ENCODE data around the gene ATXN7L2.
"Not testable (repeated sequence)": the region's sequence is repeated elsewhere in the genome, so short reads cannot be mapped to it uniquely, and the experiment has no call there.

The ATXN7L2 gene

GRCh38 chr1:109457819-109458218 is 25.9 kb upstream of the ATXN7L2 start:
- Histone ChIP-seq H3K27me3 (ENCODE audit: control insufficient read depth, insufficient read depth, low read length) (no peaks in the 10 kb centered on the region), H3K4me3 (ENCODE audit: low read length) (no peak overlapping the region), H3K9me3 (ENCODE audit: control insufficient read depth, insufficient read depth, low read length) (no peaks in the 10 kb centered on the region), H3K27ac (ENCODE audit: low read length) (no peak overlapping the region), H3K4me1 (ENCODE audit: control insufficient read depth, insufficient read depth, low read length) (no peaks in the 10 kb centered on the region), H3K36me3 (ENCODE audit: control insufficient read depth, insufficient read depth, low read length) (no peaks in the 10 kb centered on the region)
- DNase-seq (ENCODE audit: low read depth, low spot score), result no peak
- no CpG with 5 or more reads among the region's 4 CpGs for WGBS (ENCODE audit: insufficient coverage, insufficient read length)

GRCh38 chr1:109466125-109466451 is 17.6 kb upstream of the ATXN7L2 start:
- H3K4me1 ChIP-seq (ENCODE audit: control insufficient read depth, insufficient read depth, low read length), result no peaks in the 10 kb centered on the region
- peak overlapping the region; percentile 70; the same call in 1 of the 2 replicates for H3K4me3 ChIP-seq (ENCODE audit: low read length)
- DNase-seq (ENCODE audit: low read depth, low spot score), result no peak
- no CpG with 5 or more reads among the region's 24 CpGs for WGBS (ENCODE audit: insufficient coverage, insufficient read length)
- H3K9me3 ChIP-seq (ENCODE audit: control insufficient read depth, insufficient read depth, low read length), result no peaks in the 10 kb centered on the region
- no peak overlapping the region for H3K27ac ChIP-seq (ENCODE audit: low read length)
- peaks cover 13% of the 10 kb centered on the region; the same call in 1 of the 2 replicates for H3K27me3 ChIP-seq (ENCODE audit: control insufficient read depth, insufficient read depth, low read length)
- no peaks in the 10 kb centered on the region for H3K36me3 ChIP-seq (ENCODE audit: control insufficient read depth, insufficient read depth, low read length)

- DNase-seq (ENCODE audit: low read depth, low spot score), result no peak
- no peaks in the 10 kb centered on the region for H3K9me3 ChIP-seq (ENCODE audit: control insufficient read depth, insufficient read depth, low read length)
- no CpG with 5 or more reads among the region's 88 CpGs for WGBS (ENCODE audit: insufficient coverage, insufficient read length)
- H3K4me1 ChIP-seq (ENCODE audit: control insufficient read depth, insufficient read depth, low read length), result no peaks in the 10 kb centered on the region
- H3K36me3 ChIP-seq (ENCODE audit: control insufficient read depth, insufficient read depth, low read length), result no peaks in the 10 kb centered on the region
- no peak within 1 kb of the TSS for H3K27ac ChIP-seq (ENCODE audit: low read length)
- peaks cover 13% of the 10 kb centered on the region; the same call in 1 of the 2 replicates for H3K27me3 ChIP-seq (ENCODE audit: control insufficient read depth, insufficient read depth, low read length)
- peak within 1 kb of the TSS; percentile 70; the same call in 1 of the 2 replicates for H3K4me3 ChIP-seq (ENCODE audit: low read length)
Observed at GRCh38 chr1:109466452-109467300, 17.0 kb upstream of the ATXN7L2 start, which contains the start of gene SYPL2. Gene SYPL2, plus strand, starts transcription at chr1:109466546. Its CDS starts 298 bp downstream, at chr1:109466844.

GRCh38 chr1:109467301-109467777 is 16.4 kb upstream of the ATXN7L2 start:
- Histone ChIP-seq H3K36me3 (ENCODE audit: control insufficient read depth, insufficient read depth, low read length) (no peaks in the 10 kb centered on the region), H3K27me3 (ENCODE audit: control insufficient read depth, insufficient read depth, low read length) (peaks cover 13% of the 10 kb centered on the region; the same call in 1 of the 2 replicates), H3K4me1 (ENCODE audit: control insufficient read depth, insufficient read depth, low read length) (no peaks in the 10 kb centered on the region), H3K9me3 (ENCODE audit: control insufficient read depth, insufficient read depth, low read length) (no peaks in the 10 kb centered on the region), H3K27ac (ENCODE audit: low read length) (no peak overlapping the region), H3K4me3 (ENCODE audit: low read length) (peak overlapping the region; percentile 70; the same call in 1 of the 2 replicates)
- 86% methylated on average over 1 of the region's 23 CpGs for WGBS (ENCODE audit: insufficient coverage, insufficient read length)
- DNase-seq (ENCODE audit: low read depth, low spot score), result no peak

GRCh38 chr1:109468061-109468460 is 15.6 kb upstream of the ATXN7L2 start:
- Histone ChIP-seq H3K9me3 (ENCODE audit: control insufficient read depth, insufficient read depth, low read length) (no peaks in the 10 kb centered on the region), H3K27ac (ENCODE audit: low read length) (no peak overlapping the region), H3K4me3 (ENCODE audit: low read length) (no peak overlapping the region), H3K27me3 (ENCODE audit: control insufficient read depth, insufficient read depth, low read length) (peaks cover 13% of the 10 kb centered on the region; the same call in 1 of the 2 replicates), H3K4me1 (ENCODE audit: control insufficient read depth, insufficient read depth, low read length) (no peaks in the 10 kb centered on the region), H3K36me3 (ENCODE audit: control insufficient read depth, insufficient read depth, low read length) (no peaks in the 10 kb centered on the region)
- no peak for DNase-seq (ENCODE audit: low read depth, low spot score)
- no CpG with 5 or more reads among the region's 1 CpG for WGBS (ENCODE audit: insufficient coverage, insufficient read length)

- H3K36me3 ChIP-seq (ENCODE audit: control insufficient read depth, insufficient read depth, low read length), result no peaks in the 10 kb centered on the region
- DNase-seq (ENCODE audit: low read depth, low spot score), result no peak
- peaks cover 13% of the 10 kb centered on the region; the same call in 1 of the 2 replicates for H3K27me3 ChIP-seq (ENCODE audit: control insufficient read depth, insufficient read depth, low read length)
- no peak overlapping the region for H3K4me3 ChIP-seq (ENCODE audit: low read length)
- no CpG with 5 or more reads among the region's 2 CpGs for WGBS (ENCODE audit: insufficient coverage, insufficient read length)
- H3K9me3 ChIP-seq (ENCODE audit: control insufficient read depth, insufficient read depth, low read length), result no peaks in the 10 kb centered on the region
- H3K4me1 ChIP-seq (ENCODE audit: control insufficient read depth, insufficient read depth, low read length), result no peaks in the 10 kb centered on the region; the same call in 1 of the 2 replicates
- H3K27ac ChIP-seq (ENCODE audit: low read length), result no peak overlapping the region
Observed at GRCh38 chr1:109468903-109469302, 14.8 kb upstream of the ATXN7L2 start.

GRCh38 chr1:109470245-109470644 is 13.5 kb upstream of the ATXN7L2 start:
- no peak for DNase-seq (ENCODE audit: low read depth, low spot score)
- no peak overlapping the region for H3K27ac ChIP-seq (ENCODE audit: low read length)
- no peaks in the 10 kb centered on the region for H3K9me3 ChIP-seq (ENCODE audit: control insufficient read depth, insufficient read depth, low read length)
- H3K4me1 ChIP-seq (ENCODE audit: control insufficient read depth, insufficient read depth, low read length), result no peaks in the 10 kb centered on the region; the same call in 1 of the 2 replicates
- no CpG with 5 or more reads among the region's 6 CpGs for WGBS (ENCODE audit: insufficient coverage, insufficient read length)
- H3K36me3 ChIP-seq (ENCODE audit: control insufficient read depth, insufficient read depth, low read length), result no peaks in the 10 kb centered on the region
- peaks cover 11% of the 10 kb centered on the region; the same call in 1 of the 2 replicates for H3K27me3 ChIP-seq (ENCODE audit: control insufficient read depth, insufficient read depth, low read length)
- no peak overlapping the region for H3K4me3 ChIP-seq (ENCODE audit: low read length)

GRCh38 chr1:109472779-109473178 is 10.9 kb upstream of the ATXN7L2 start:
- Histone ChIP-seq H3K4me3 (ENCODE audit: low read length) (no peak overlapping the region), H3K27ac (ENCODE audit: low read length) (no peak overlapping the region), H3K27me3 (ENCODE audit: control insufficient read depth, insufficient read depth, low read length) (peaks cover under 1% of the 10 kb centered on the region; the same call in 1 of the 2 replicates), H3K9me3 (ENCODE audit: control insufficient read depth, insufficient read depth, low read length) (no peaks in the 10 kb centered on the region), H3K4me1 (ENCODE audit: control insufficient read depth, insufficient read depth, low read length) (no peaks in the 10 kb centered on the region; the same call in 1 of the 2 replicates), H3K36me3 (ENCODE audit: control insufficient read depth, insufficient read depth, low read length) (no peaks in the 10 kb centered on the region)
- no peak for DNase-seq (ENCODE audit: low read depth, low spot score)
- no CpG with 5 or more reads among the region's 3 CpGs for WGBS (ENCODE audit: insufficient coverage, insufficient read length)

GRCh38 chr1:109473284-109474057 is 10.2 kb upstream of the ATXN7L2 start:
- not testable (repeated sequence) for H3K27me3 ChIP-seq (ENCODE audit: control insufficient read depth, insufficient read depth, low read length); H3K36me3 ChIP-seq (ENCODE audit: control insufficient read depth, insufficient read depth, low read length); H3K4me1 ChIP-seq (ENCODE audit: control insufficient read depth, insufficient read depth, low read length); DNase-seq (ENCODE audit: low read depth, low spot score); H3K27ac ChIP-seq (ENCODE audit: low read length); H3K4me3 ChIP-seq (ENCODE audit: low read length); H3K9me3 ChIP-seq (ENCODE audit: control insufficient read depth, insufficient read depth, low read length)
- no CpG with 5 or more reads among the region's 12 CpGs for WGBS (ENCODE audit: insufficient coverage, insufficient read length)

- DNase-seq (ENCODE audit: low read depth, low spot score), result no peak
- no peaks in the 10 kb centered on the region for H3K36me3 ChIP-seq (ENCODE audit: control insufficient read depth, insufficient read depth, low read length)
- no peak overlapping the region for H3K27ac ChIP-seq (ENCODE audit: low read length)
- WGBS (ENCODE audit: insufficient coverage, insufficient read length), result no CpG with 5 or more reads among the region's 1 CpG
- no peaks in the 10 kb centered on the region for H3K27me3 ChIP-seq (ENCODE audit: control insufficient read depth, insufficient read depth, low read length)
- no peak overlapping the region for H3K4me3 ChIP-seq (ENCODE audit: low read length)
- no peaks in the 10 kb centered on the region for H3K9me3 ChIP-seq (ENCODE audit: control insufficient read depth, insufficient read depth, low read length)
- peaks cover 4% of the 10 kb centered on the region; the same call in 1 of the 2 replicates for H3K4me1 ChIP-seq (ENCODE audit: control insufficient read depth, insufficient read depth, low read length)
Observed at GRCh38 chr1:109474697-109475096, 9.0 kb upstream of the ATXN7L2 start.
